ENCODE measurements around the gene GARRE1. TPM values are rescaled to one million over a fixed set of nuclear protein-coding genes. Genes with fewer than 3 reads are reported as not detected.

GARRE1 gene
- total RNA-seq, 4 donors from 2014 or later = 27.6 to 36.6 (median 31.7) TPM

DNA sequence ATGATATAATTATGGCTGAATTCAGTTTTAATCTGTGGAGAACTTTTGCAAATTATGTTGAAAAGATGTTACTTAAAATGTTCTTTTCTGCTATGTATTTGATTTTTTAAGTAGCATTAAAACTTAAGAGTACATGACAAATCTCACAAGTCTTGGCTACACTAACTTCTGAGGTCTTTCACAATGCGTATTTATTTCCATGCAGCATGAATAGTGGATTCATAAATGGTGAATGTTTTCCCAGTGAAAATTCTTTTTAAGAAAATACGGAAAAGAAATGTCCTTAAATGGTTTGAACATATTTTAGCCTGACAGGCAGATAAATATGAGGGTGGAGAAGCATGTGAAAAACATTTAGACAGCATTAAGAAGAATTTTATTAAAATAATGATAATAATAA, 30.2 kb downstream of the GARRE1 start:
- DNase-seq (ENCODE audit: low spot score in 2 of 2) = no peak
- 82 to 83% methylated on average over 2 of the region's 2 CpGs for WGBS, 2 donors
- no peak overlapping the region for H3K4me3 ChIP-seq (ENCODE audit: low read depth, poor library complexity, severe bottlenecking)
- intact Hi-C loops (cut with DNase I; ENCODE audit: low total_unique reads) = no loop called here
- no peak for TF ChIP-seq POLR2A (IDR thresholded peaks at IDR 0.05)
- TF ChIP-seq, protein P1, sequence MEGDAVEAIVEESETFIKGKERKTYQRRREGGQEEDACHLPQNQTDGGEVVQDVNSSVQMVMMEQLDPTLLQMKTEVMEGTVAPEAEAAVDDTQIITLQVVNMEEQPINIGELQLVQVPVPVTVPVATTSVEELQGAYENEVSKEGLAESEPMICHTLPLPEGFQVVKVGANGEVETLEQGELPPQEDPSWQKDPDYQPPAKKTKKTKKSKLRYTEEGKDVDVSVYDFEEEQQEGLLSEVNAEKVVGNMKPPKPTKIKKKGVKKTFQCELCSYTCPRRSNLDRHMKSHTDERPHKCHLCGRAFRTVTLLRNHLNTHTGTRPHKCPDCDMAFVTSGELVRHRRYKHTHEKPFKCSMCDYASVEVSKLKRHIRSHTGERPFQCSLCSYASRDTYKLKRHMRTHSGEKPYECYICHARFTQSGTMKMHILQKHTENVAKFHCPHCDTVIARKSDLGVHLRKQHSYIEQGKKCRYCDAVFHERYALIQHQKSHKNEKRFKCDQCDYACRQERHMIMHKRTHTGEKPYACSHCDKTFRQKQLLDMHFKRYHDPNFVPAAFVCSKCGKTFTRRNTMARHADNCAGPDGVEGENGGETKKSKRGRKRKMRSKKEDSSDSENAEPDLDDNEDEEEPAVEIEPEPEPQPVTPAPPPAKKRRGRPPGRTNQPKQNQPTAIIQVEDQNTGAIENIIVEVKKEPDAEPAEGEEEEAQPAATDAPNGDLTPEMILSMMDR (IDR thresholded peaks at IDR 0.05) = no peak

DNA sequence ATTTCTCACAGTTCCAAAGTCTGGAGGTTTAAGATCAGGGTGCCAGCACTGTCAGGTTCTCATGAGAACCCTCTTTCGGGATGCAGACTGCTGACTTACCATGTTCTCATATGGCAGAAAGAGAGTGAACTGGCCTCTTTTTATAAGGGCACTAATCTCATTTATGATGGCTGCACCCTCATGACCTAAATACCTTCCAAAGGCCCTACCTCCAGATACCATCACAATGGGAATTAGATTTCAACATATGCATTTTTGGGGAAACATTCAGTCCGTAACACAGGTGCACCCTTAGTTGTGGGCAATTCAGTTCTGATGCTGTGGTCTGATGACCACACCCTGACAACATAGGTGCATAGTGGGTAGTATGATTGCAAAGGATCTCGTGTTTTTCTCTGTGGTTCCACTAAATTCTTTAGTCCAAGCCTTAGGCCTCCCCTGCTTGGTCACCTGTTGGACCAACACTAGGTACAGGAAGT, 33.3 kb downstream of the GARRE1 start:
- 91 to 95% methylated on average over 3 of the region's 3 CpGs for WGBS, 2 donors
- intact Hi-C loops (cut with DNase I; ENCODE audit: low total_unique reads) = no loop called here
- TF ChIP-seq POLR2A (IDR thresholded peaks at IDR 0.05) = no peak
- TF ChIP-seq, protein P1 (IDR thresholded peaks at IDR 0.05) = no peak
- no peak overlapping the region for H3K4me3 ChIP-seq (ENCODE audit: low read depth, poor library complexity, severe bottlenecking)
- no peak for DNase-seq (ENCODE audit: low spot score in 2 of 2)

DNA sequence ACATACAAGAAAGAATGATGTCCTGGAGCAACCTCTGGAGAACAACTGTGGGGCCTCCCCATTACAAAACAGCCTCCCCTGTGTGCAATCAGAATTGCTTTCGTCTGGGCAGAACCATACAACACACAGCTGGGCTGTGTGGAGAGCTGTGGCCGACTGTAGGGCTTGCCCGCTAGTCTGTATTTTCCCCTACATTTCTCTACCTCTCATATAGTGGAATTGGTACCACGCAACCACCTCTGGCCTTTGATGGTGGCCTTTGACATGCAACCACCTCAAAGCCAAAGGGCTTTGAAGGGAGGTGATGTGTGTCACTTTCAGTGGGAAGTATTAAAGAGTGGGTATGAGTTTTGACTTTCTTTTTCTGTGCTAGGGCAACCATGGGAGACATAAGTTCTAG, 34.0 kb downstream of the GARRE1 start:
- TF ChIP-seq, protein P1 (IDR thresholded peaks at IDR 0.05) = no peak
- TF ChIP-seq POLR2A (IDR thresholded peaks at IDR 0.05) = no peak
- no peak overlapping the region for H3K4me3 ChIP-seq (ENCODE audit: low read depth, poor library complexity, severe bottlenecking)
- intact Hi-C loops (cut with DNase I; ENCODE audit: low total_unique reads) = no loop called here
- WGBS, 2 donors = 88 to 95% methylated on average over 4 of the region's 4 CpGs
- DNase-seq (ENCODE audit: low spot score in 2 of 2) = no peak

DNA sequence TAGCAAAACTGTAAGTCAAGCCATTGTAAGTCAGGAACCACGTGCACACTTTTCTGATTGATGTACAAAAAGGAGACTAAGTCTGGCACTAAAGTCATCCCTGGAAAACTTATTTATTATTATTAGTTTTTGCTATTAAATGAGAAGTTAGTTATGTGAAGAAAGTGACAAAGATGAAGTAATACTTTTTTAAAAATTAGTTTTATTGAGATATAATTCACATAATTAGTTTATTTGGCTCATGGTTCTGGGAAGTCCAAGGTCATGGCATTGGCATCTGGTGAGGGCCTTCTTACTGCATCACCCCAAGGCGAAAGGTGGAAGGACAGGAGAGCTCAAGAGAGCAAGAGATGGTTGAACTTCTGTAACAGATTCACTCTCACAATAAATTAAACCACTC, 36.9 kb downstream of the GARRE1 start:
- 90 to 98% methylated on average over 2 of the region's 2 CpGs for WGBS, 2 donors
- intact Hi-C loops (cut with DNase I; ENCODE audit: low total_unique reads) = no loop called here
- no peak overlapping the region for H3K4me3 ChIP-seq (ENCODE audit: low read depth, poor library complexity, severe bottlenecking)
- TF ChIP-seq, protein P1 (IDR thresholded peaks at IDR 0.05) = no peak
- TF ChIP-seq POLR2A (IDR thresholded peaks at IDR 0.05) = no peak
- DNase-seq (ENCODE audit: low spot score in 2 of 2) = no peak

DNA sequence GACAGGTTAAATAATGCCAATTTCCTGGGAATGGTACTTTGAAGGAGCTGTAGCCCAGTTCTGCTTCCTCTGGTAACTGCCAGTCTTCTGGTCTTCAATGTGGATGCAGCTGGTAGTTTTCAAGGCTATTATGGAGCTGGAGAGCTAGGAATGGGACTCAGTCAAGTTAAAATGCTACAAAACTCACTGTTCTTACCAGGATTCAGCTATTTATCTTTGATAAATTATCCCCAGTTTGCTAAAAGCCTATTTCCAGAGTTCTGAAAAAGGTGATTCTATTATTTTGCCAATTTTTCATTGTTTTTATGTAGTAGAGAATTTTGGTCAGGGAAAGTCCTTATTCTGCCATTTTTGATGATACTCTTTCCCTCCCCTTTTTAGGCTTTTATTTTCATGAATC, 40.7 kb downstream of the GARRE1 start:
- TF ChIP-seq, protein P1 (IDR thresholded peaks at IDR 0.05) = no peak
- no peak for TF ChIP-seq POLR2A (IDR thresholded peaks at IDR 0.05)
- intact Hi-C loops (cut with DNase I; ENCODE audit: low total_unique reads) = no loop called here

DNA sequence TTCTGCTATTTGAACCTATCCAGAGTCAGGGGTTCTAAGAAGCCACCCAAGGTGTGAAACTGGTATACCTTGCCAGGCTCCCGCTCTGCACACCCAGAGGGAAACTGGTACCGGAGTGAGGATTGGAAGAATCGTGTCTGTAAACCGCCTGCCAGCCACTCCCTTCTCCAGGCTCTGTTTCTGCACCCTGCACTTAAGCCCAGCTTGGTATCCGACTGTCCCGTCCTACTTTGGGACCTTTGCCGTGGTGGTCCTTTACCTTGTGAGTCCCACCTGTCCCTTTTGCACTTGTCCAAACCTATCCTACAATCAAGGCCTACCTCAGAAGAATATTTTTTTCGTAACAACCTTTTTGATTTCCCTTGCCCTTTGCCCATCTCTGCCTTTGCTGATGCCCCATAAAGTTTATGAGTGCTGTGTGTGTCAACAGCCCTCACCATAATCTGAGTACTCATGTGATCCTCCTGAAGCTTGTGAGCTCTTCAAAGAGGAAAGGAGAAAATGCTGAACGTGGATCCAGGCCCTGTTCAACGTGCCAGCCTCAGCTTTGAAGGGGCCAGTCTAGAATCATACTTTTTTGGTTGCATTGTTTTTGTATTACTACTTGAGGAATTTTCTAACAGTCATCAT, 44.7 kb downstream of the GARRE1 start:
- 84 to 87% methylated on average over 10 of the region's 10 CpGs for WGBS, 2 donors
- intact Hi-C loops (cut with DNase I; ENCODE audit: low total_unique reads) = no loop called here
- TF ChIP-seq, protein P1 (IDR thresholded peaks at IDR 0.05) = no peak
- TF ChIP-seq POLR2A (IDR thresholded peaks at IDR 0.05) = no peak
- H3K4me3 ChIP-seq (ENCODE audit: low read depth, poor library complexity, severe bottlenecking) = no peak overlapping the region
- DNase-seq (ENCODE audit: low spot score in 2 of 2) = no peak

More for the DNA sequence above, 40.7 kb downstream of the GARRE1 start:
- H3K4me3 ChIP-seq (ENCODE audit: low read depth, poor library complexity, severe bottlenecking) = no peak overlapping the region
- no peak for DNase-seq (ENCODE audit: low spot score in 2 of 2)
